Measurements from ENCODE around the gene RHOT2. TPM values are rescaled to one million over a fixed set of nuclear protein-coding genes. Genes with fewer than 3 reads are reported as not detected.

RHOT2 gene
- polyA plus RNA-seq, 1 donor (not counting 4 experiments of a cell fraction or from before 2014, with no cell fraction given) = 58.7 TPM

DNA sequence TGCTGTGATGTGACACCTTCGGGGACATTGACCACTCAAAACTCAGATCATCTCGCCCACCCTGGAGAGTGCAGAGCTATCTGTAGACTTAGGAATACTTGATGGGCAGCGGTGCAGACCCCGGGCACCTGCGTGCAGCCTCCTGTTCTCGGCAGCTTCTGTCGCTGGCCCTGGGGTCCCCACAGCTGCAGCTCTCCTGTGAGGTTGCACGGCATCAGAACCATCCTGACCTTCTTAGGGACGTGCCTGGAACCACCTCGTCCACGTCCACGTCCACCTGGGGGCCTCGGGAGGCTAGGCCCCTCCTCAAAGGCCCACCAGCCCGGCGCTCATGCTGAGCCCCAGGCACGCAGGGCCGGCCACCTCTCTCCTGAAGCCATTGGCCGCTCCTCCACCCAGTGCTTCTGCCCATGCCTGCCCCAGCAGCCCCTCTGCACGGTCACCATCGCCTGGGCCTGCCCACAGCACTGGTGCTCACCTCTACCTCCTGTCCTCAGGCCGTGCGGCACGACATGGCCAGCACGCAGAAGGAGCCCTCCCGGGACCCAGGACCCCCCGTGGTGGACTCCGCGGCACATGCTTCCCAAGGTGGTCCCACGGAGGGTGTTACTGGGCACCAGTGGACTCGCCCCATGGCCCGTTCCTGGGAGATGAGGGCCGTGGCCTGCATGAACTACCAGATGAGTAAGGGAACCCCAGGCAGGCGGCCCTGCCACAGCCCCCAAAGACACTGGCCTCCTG is 39.4 kb upstream of the RHOT2 start:
- DNase-seq (ENCODE audit: low read depth, low spot score) = no peak

DNA sequence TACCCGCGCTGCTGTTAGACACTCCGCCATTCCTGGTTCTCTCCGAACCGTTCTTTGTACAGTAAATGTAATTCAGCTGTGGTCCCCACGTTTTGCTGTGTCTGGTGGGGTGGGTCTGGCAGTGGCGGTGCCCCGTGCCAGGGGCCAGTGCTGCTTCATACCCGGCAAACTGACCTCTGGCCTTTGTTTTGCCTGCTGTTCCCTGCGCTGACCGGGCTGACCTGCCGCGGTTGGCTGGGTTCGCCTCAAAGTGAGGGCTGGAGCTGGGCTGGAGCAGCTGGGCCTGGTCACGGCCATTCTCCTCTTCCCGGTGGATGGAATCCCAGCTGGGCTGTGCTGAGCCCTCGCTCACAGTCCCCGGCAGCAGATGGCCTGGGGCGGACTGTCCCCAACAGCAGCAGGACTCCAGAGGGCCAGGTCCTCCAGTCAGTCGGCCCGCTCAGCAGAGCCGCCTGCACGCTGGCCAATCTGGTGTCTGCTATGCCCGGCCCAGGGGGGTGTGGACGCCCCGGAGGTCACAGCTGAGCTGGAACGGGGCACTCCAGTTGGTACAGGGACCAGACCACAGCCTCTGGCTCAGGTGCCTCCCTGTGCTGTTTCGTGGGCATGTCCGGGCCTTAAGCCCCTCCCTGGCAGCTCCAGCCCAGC is 38.6 kb upstream of the RHOT2 start:
- Histone ChIP-seq H3K9me3 (ENCODE audit: control insufficient read depth, low read depth, low read length) (no peaks in the 10 kb centered on the region), H3K9ac (ENCODE audit: control insufficient read depth, extremely low read depth, insufficient read depth, low read length) (no peak overlapping the region), H3K4me1 (ENCODE audit: control insufficient read depth, extremely low read depth, insufficient read depth, low read length) (peaks cover 12% of the 10 kb centered on the region), H3K36me3 (ENCODE audit: control insufficient read depth in 2 of 2, extremely low read depth in 1 of 2, insufficient read depth in 2 of 2, low read length in 2 of 2) (peaks cover 4 to 13% of the 10 kb centered on the region in 2 experiments), H3K27me3 (ENCODE audit: control insufficient read depth, extremely low read depth, insufficient read depth, low read length) (no peaks in the 10 kb centered on the region), H3K4me2 (ENCODE audit: control insufficient read depth, extremely low read depth, insufficient read depth, low read depth, low read length) (no peak overlapping the region), H3K79me2 (ENCODE audit: control insufficient read depth, insufficient read depth, low read length) (no peaks in the 10 kb centered on the region), H3K9me1 (ENCODE audit: control insufficient read depth, extremely low read depth, insufficient read depth, low read length) (no peaks in the 10 kb centered on the region), H2AFZ (ENCODE audit: control insufficient read depth, low read length) (no peak overlapping the region), H4K20me1 (ENCODE audit: control insufficient read depth, extremely low read depth, insufficient read depth, low read length) (no peaks in the 10 kb centered on the region), H3K27ac (ENCODE audit: control insufficient read depth, insufficient read depth, low read length) (no peak overlapping the region), H3K4me3 (ENCODE audit: control insufficient read depth in 2 of 3, extremely low read depth in 1 of 3, insufficient read depth in 2 of 3, low read depth in 1 of 3, low read length in 3 of 3) (no peak overlapping the region)
- TF ChIP-seq, protein P1, sequence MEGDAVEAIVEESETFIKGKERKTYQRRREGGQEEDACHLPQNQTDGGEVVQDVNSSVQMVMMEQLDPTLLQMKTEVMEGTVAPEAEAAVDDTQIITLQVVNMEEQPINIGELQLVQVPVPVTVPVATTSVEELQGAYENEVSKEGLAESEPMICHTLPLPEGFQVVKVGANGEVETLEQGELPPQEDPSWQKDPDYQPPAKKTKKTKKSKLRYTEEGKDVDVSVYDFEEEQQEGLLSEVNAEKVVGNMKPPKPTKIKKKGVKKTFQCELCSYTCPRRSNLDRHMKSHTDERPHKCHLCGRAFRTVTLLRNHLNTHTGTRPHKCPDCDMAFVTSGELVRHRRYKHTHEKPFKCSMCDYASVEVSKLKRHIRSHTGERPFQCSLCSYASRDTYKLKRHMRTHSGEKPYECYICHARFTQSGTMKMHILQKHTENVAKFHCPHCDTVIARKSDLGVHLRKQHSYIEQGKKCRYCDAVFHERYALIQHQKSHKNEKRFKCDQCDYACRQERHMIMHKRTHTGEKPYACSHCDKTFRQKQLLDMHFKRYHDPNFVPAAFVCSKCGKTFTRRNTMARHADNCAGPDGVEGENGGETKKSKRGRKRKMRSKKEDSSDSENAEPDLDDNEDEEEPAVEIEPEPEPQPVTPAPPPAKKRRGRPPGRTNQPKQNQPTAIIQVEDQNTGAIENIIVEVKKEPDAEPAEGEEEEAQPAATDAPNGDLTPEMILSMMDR (optimal IDR thresholded peaks at IDR 0.05 in 1 of 3, IDR thresholded peaks at IDR 0.05 in 1 of 3, conservative IDR thresholded peaks at IDR 0.05 in 1 of 3; ENCODE audit: extremely low read depth in 1 of 3, insufficient read depth in 2 of 3, low read length in 3 of 3) = no peak
- no peak for TF ChIP-seq EZH2 (IDR thresholded peaks at IDR 0.05; ENCODE audit: low read length)
- dilution Hi-C loops (cut with MboI; ENCODE audit: extremely low pct_ligation_motif_present, low sequenced_read_pairs) = no loop called here
- no peak for FAIRE-seq
- DNase-seq (ENCODE audit: low read depth, low spot score) = no peak

More for the DNA sequence above, 39.4 kb upstream of the RHOT2 start:
- FAIRE-seq = no peak
- dilution Hi-C loops (cut with MboI; ENCODE audit: extremely low pct_ligation_motif_present, low sequenced_read_pairs) = no loop called here
- TF ChIP-seq, protein P1 (optimal IDR thresholded peaks at IDR 0.05 in 1 of 3, IDR thresholded peaks at IDR 0.05 in 1 of 3, conservative IDR thresholded peaks at IDR 0.05 in 1 of 3; ENCODE audit: extremely low read depth in 1 of 3, insufficient read depth in 2 of 3, low read length in 3 of 3) = no peak
- no peak for TF ChIP-seq EZH2 (IDR thresholded peaks at IDR 0.05; ENCODE audit: low read length)
- Histone ChIP-seq H3K27ac (ENCODE audit: control insufficient read depth, insufficient read depth, low read length) (no peak overlapping the region), H3K27me3 (ENCODE audit: control insufficient read depth, extremely low read depth, insufficient read depth, low read length) (no peaks in the 10 kb centered on the region), H2AFZ (ENCODE audit: control insufficient read depth, low read length) (no peak overlapping the region), H3K4me3 (ENCODE audit: control insufficient read depth in 2 of 3, extremely low read depth in 1 of 3, insufficient read depth in 2 of 3, low read depth in 1 of 3, low read length in 3 of 3) (no peak overlapping the region), H3K9me3 (ENCODE audit: control insufficient read depth, low read depth, low read length) (no peaks in the 10 kb centered on the region), H3K4me2 (ENCODE audit: control insufficient read depth, extremely low read depth, insufficient read depth, low read depth, low read length) (no peak overlapping the region), H3K36me3 (ENCODE audit: control insufficient read depth in 2 of 2, extremely low read depth in 1 of 2, insufficient read depth in 2 of 2, low read length in 2 of 2) (peaks cover 3 to 6% of the 10 kb centered on the region in 2 experiments), H3K79me2 (ENCODE audit: control insufficient read depth, insufficient read depth, low read length) (no peaks in the 10 kb centered on the region), H4K20me1 (ENCODE audit: control insufficient read depth, extremely low read depth, insufficient read depth, low read length) (no peaks in the 10 kb centered on the region), H3K9ac (ENCODE audit: control insufficient read depth, extremely low read depth, insufficient read depth, low read length) (no peak overlapping the region), H3K9me1 (ENCODE audit: control insufficient read depth, extremely low read depth, insufficient read depth, low read length) (no peaks in the 10 kb centered on the region), H3K4me1 (ENCODE audit: control insufficient read depth, extremely low read depth, insufficient read depth, low read length) (peaks cover 12% of the 10 kb centered on the region)

Measured in keratinocyte (primary cell).